GM23338 (cell line): ENCODE data around the gene PHC2. TPM values are rescaled to one million over a fixed set of nuclear protein-coding genes. Genes with fewer than 3 reads are reported as not detected.

Experiments
- ATAC-seq: fragments of 200-7000 bp; cut with Tn5 transposase; 3 replicates; pipeline ENCODE4 v1.9.1; 2020
- DNase-seq: peaks from one replicate; pipeline ENCODE4 v3.0.0-alpha.2; 2015; ENCODE audit warnings: low spot score
- H2AFZ ChIP-seq: fragments of 200-600 bp; sonication (generic); 2 replicates; pipeline ENCODE4 v1.8.0; 2016; ENCODE audit warnings: antibody characterized with exemption, mild to moderate bottlenecking, moderate library complexity
- H3F3A ChIP-seq: fragments of 200-600 bp; sonication (generic); replicated peaks from 2 replicates; pipeline ENCODE4 v1.8.0; 2017; ENCODE audit warnings: antibody characterized with exemption, mixed run types, low read depth
- H3K27ac ChIP-seq: fragments of 200-600 bp; sonication (generic); 2 replicates; pipeline ENCODE4 v1.6.1; 2016; ENCODE audit warnings: low read depth
- H3K27me3 ChIP-seq: fragments of 200-600 bp; sonication (generic); 2 replicates; pipeline ENCODE4 v1.8.0; 2016; ENCODE audit warnings: mild to moderate bottlenecking, mixed run types, moderate library complexity; ENCODE audit not compliant: insufficient read depth
- H3K36me3 ChIP-seq: fragments of 200-600 bp; sonication (generic); 2 replicates; pipeline ENCODE4 v1.8.0; 2016; ENCODE audit warnings: mild to moderate bottlenecking; ENCODE audit not compliant: insufficient read depth
- H3K4me1 ChIP-seq: fragments of 200-600 bp; sonication (generic); 2 replicates; pipeline ENCODE4 v1.8.0; 2016; ENCODE audit warnings: mild to moderate bottlenecking, moderate library complexity; ENCODE audit not compliant: insufficient read depth
- H3K4me2 ChIP-seq: fragments of 200-600 bp; sonication (generic); 2 replicates; pipeline ENCODE4 v1.7.1; 2017; ENCODE audit warnings: mixed run types
- H3K4me3 ChIP-seq: fragments of 200-600 bp; sonication (generic); 2 replicates; pipeline ENCODE4 v1.6.1; 2016; ENCODE audit warnings: mixed run types
- H3K79me2 ChIP-seq: fragments of 200-600 bp; sonication (generic); replicated peaks from 2 replicates; pipeline ENCODE4 v1.8.0; 2017; ENCODE audit warnings: mild to moderate bottlenecking; ENCODE audit not compliant: insufficient read depth
- H3K9me2 ChIP-seq: fragments of 200-600 bp; sonication (generic); 2 replicates; pipeline ENCODE4 v1.8.0; 2017; ENCODE audit not compliant: insufficient read depth
- H4K20me1 ChIP-seq: fragments of 200-600 bp; sonication (generic); replicated peaks from 2 replicates; pipeline ENCODE4 v1.8.0; 2017; ENCODE audit warnings: mild to moderate bottlenecking; ENCODE audit not compliant: insufficient read depth
- H3K27ac Mint-ChIP-seq: 2 replicates; pipeline ENCODE4 v1.8.0; 2020; ENCODE audit warnings: inconsistent platforms, mild to moderate bottlenecking, moderate library complexity, mixed read lengths
- H3K27me3 Mint-ChIP-seq: 3 replicates; pipeline ENCODE4 v1.8.0; 2022; ENCODE audit warnings: low read depth, mild to moderate bottlenecking, moderate library complexity, mixed read lengths, inconsistent platforms; ENCODE audit not compliant: insufficient read depth, poor library complexity
- H3K36me3 Mint-ChIP-seq: 3 replicates; pipeline ENCODE4 v1.8.0; 2021; ENCODE audit warnings: low read depth, mild to moderate bottlenecking, inconsistent platforms, moderate library complexity, mixed read lengths
- H3K4me1 Mint-ChIP-seq: 3 replicates; pipeline ENCODE4 v1.8.0; 2020; ENCODE audit warnings: mild to moderate bottlenecking, inconsistent platforms, mixed read lengths
- H3K4me3 Mint-ChIP-seq: 3 replicates; pipeline ENCODE4 v1.8.0; 2021; ENCODE audit warnings: moderate library complexity, mild to moderate bottlenecking, inconsistent platforms, mixed read lengths
- H3K9me3 Mint-ChIP-seq: 3 replicates; pipeline ENCODE4 v1.8.0; 2020; ENCODE audit warnings: moderate library complexity, mild to moderate bottlenecking, inconsistent platforms, mixed read lengths
- EZH2phosphoT487 ChIP-seq: fragments of 200-600 bp; sonication (generic); IDR thresholded peaks from one replicate; pipeline ENCODE4 v1.8.1; 2018; ENCODE audit warnings: antibody characterized with exemption; ENCODE audit not compliant: unreplicated experiment
- JUNB ChIP-seq: IDR thresholded peaks from one replicate; pipeline ENCODE4 v1.6.1; 2016; ENCODE audit warnings: antibody characterized with exemption; ENCODE audit not compliant: unreplicated experiment
- NANOG ChIP-seq: IDR thresholded peaks from 2 replicates; pipeline ENCODE4 v1.6.1; 2016; ENCODE audit warnings: antibody characterized with exemption, borderline replicate concordance
- POLR2AphosphoS5 ChIP-seq: IDR thresholded peaks from 2 replicates; pipeline ENCODE4 v1.6.1; 2016; ENCODE audit warnings: antibody characterized with exemption, low read depth
- STAT1 ChIP-seq: IDR thresholded peaks from one replicate; pipeline ENCODE4 v1.6.1; 2016; ENCODE audit warnings: antibody characterized with exemption; ENCODE audit not compliant: unreplicated experiment
- ZNF114 ChIP-seq: fragments of 250-450 bp; sonication (Bioruptor Pico); IDR thresholded peaks from 2 replicates; pipeline ENCODE4 v1.5.0; 2020; ENCODE audit warnings: mild to moderate bottlenecking, moderate library complexity
- polyA plus RNA-seq: library from polyadenylated mRNA; unstranded; fragments of >200 nt; fragmentation: Nextera tagmentation; extraction: Ambion mirVana; gene quantifications from 2 replicates; pipeline ENCODE4 v1.2.1, GENCODE V29; 2016
- total RNA-seq: library from RNA; depleted of rRNA; stranded (reverse); fragments of >200 nt; shearing (Covaris generic); gene quantifications from 2 replicates; pipeline ENCODE4 v1.2.3, GENCODE V29; 2014
- TF ChIP-seq, protein P1 (sequence below): fragments of 250-450 bp; sonication (Bioruptor Pico); IDR thresholded peaks from 2 replicates; pipeline ENCODE4 v1.5.0; 2020; ENCODE audit warnings: mild to moderate bottlenecking, moderate library complexity

Gene PHC2
- total and polyA plus RNA-seq, 2 experiments from 2014 or later = 1.7 to 7.3 TPM

DNA sequence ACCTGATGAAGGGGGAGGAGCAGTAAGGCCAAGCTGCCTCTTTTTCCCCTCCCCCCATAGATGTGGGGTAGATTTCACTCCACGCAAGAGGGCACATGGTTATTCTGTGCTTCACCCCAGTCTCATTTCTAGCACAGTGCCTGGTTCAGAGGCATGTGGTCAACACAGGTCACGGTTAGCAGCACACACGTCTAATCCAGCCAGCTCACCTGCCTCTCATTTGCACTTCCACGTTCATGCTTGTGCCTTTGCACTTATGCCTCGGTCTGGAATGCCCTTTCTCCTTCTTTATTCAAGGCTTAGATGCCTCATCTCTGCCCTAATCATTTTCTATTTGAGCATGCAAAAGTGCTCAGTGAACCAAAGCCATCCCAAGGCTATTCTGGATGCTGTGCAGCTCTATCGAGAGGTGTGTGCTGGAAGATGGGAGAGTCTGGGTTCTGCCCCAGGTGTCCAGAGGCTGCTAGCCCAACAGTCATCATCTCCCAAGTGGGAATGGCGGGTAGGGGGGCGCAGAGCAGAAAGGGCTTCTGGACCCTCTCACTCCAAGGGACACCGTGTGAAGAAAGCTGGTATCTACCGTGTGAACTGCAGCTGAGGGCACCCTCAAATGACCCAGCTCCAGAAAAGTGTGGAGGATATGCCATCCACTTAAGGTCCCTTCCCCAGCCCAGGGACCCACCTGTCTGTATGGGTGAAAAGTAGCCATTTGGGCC, 107.9 kb downstream of the PHC2 start:
- DNase-seq = no peak
- H3K9me3 Mint-ChIP-seq = no peaks in the 10 kb centered on the region
- H3K4me1 Mint-ChIP-seq = peaks cover 14% of the 10 kb centered on the region
- no peaks in the 10 kb centered on the region for H3K4me1 ChIP-seq
- no peaks in the 10 kb centered on the region for H3K36me3 ChIP-seq
- H3K36me3 Mint-ChIP-seq = no peaks in the 10 kb centered on the region
- H3K9me2 ChIP-seq = no peaks in the 10 kb centered on the region
- no peaks in the 10 kb centered on the region; the same call in 1 of the 2 replicates for H4K20me1 ChIP-seq
- ATAC-seq = no peak
- H2AFZ ChIP-seq = no peak overlapping the region
- no peak overlapping the region for H3K27ac ChIP-seq
- H3K4me2 ChIP-seq = no peak overlapping the region
- H3K4me3 ChIP-seq = no peak overlapping the region
- H3K27me3 ChIP-seq = no peaks in the 10 kb centered on the region
- H3K27me3 Mint-ChIP-seq = peaks cover 5% of the 10 kb centered on the region
- TF ChIP-seq JUNB (no peak), NANOG (no peak), ZNF114 (CRISPR knock-in tag) (no peak), STAT1 (no peak), POLR2AphosphoS5 (no peak), EZH2phosphoT487 (no peak)
- TF ChIP-seq, protein P1, sequence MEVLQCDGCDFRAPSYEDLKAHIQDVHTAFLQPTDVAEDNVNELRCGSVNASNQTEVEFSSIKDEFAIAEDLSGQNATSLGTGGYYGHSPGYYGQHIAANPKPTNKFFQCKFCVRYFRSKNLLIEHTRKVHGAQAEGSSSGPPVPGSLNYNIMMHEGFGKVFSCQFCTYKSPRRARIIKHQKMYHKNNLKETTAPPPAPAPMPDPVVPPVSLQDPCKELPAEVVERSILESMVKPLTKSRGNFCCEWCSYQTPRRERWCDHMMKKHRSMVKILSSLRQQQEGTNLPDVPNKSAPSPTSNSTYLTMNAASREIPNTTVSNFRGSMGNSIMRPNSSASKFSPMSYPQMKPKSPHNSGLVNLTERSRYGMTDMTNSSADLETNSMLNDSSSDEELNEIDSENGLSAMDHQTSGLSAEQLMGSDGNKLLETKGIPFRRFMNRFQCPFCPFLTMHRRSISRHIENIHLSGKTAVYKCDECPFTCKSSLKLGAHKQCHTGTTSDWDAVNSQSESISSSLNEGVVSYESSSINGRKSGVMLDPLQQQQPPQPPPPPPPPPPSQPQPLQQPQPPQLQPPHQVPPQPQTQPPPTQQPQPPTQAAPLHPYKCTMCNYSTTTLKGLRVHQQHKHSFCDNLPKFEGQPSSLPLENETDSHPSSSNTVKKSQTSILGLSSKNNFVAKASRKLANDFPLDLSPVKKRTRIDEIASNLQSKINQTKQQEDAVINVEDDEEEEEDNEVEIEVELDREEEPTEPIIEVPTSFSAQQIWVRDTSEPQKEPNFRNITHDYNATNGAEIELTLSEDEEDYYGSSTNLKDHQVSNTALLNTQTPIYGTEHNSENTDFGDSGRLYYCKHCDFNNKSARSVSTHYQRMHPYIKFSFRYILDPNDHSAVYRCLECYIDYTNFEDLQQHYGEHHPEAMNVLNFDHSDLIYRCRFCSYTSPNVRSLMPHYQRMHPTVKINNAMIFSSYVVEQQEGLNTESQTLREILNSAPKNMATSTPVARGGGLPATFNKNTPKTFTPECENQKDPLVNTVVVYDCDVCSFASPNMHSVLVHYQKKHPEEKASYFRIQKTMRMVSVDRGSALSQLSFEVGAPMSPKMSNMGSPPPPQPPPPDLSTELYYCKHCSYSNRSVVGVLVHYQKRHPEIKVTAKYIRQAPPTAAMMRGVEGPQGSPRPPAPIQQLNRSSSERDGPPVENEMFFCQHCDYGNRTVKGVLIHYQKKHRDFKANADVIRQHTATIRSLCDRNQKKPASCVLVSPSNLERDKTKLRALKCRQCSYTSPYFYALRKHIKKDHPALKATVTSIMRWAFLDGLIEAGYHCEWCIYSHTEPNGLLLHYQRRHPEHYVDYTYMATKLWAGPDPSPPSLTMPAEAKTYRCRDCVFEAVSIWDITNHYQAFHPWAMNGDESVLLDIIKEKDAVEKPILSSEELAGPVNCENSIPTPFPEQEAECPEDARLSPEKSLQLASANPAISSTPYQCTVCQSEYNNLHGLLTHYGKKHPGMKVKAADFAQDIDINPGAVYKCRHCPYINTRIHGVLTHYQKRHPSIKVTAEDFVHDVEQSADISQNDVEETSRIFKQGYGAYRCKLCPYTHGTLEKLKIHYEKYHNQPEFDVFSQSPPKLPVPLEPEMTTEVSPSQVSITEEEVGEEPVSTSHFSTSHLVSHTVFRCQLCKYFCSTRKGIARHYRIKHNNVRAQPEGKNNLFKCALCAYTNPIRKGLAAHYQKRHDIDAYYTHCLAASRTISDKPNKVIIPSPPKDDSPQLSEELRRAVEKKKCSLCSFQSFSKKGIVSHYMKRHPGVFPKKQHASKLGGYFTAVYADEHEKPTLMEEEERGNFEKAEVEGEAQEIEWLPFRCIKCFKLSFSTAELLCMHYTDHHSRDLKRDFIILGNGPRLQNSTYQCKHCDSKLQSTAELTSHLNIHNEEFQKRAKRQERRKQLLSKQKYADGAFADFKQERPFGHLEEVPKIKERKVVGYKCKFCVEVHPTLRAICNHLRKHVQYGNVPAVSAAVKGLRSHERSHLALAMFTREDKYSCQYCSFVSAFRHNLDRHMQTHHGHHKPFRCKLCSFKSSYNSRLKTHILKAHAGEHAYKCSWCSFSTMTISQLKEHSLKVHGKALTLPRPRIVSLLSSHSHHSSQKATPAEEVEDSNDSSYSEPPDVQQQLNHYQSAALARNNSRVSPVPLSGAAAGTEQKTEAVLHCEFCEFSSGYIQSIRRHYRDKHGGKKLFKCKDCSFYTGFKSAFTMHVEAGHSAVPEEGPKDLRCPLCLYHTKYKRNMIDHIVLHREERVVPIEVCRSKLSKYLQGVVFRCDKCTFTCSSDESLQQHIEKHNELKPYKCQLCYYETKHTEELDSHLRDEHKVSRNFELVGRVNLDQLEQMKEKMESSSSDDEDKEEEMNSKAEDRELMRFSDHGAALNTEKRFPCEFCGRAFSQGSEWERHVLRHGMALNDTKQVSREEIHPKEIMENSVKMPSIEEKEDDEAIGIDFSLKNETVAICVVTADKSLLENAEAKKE (CRISPR knock-in tag) = no peak
- H3K4me3 Mint-ChIP-seq = no peak overlapping the region
- H3K79me2 ChIP-seq = no peaks in the 10 kb centered on the region
- no peak overlapping the region for H3K27ac Mint-ChIP-seq
- H3F3A ChIP-seq = no peaks in the 10 kb centered on the region
